Activated CD4-positive, CD25-positive, alpha-beta regulatory T cell (primary cell): Measurements from ENCODE around the gene DNLZ.

Experiments used
- DNase-seq, 4 experiments: peaks; one replicate each; lab custom pipeline; 2025; lab: John Stamatoyannopoulos, UW

Gene DNLZ

GRCh38 chr9:136343121-136343883, 20.2 kb downstream of the DNLZ start:
- DNase-seq: no peak

- peak in 1 of 4 experiments; percentile 32 for DNase-seq
Measured at GRCh38 chr9:136342181-136343120, 21.1 kb downstream of the DNLZ start.

DNA sequence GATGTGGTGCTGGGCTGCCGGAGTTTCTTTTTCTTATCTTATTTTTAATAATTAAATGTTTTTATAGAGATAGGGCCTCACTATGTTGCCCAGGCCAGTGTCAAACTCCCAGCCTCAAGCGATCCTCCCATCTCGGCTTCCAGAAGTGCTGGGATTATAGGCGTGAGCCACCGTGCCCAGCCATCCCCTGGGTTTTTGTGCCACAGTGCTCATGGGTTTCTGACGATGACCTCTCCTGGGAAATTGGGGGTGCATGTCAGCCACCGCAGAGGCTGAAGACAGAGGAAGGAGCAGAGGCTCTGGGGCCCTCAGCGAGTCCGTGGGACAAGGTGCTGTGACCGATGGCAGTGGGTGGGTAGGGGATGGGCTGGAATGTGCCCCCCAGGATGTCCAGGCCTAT, 21.8 kb downstream of the DNLZ start:
- DNase-seq: no peak

DNA sequence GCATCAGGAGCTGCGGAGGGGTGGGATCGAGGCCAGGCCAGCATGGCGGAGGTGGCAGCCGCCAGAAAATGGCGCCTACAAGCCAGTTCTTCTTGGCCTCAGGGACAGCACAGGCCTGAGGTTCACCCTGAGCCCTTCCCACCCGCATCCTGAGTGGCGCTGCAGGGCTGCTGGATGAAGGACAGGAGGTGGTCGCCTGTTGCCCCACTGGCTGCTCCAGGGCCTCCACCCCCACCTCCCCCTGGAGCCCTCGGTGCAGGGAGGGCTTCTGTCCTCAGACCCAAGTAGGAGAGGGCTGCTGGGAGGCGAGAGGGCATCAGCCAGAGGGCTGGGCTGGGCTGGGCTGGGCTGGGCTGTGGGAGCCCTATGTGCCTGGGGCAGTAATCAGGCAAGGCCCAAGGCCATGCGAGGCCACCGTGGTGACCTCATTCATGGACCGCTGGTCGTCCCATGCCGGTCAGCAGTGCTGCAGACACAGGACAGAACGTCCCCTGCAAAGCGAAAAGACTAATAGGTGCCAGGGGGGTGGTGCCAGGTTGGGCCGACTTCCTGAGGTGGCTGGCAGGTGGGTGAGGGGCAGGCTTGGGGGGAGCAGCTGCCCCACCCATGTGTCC, 22.4 kb downstream of the DNLZ start:
- no peak for DNase-seq

GRCh38 chr9:136340356-136341041, 23.0 kb downstream of the DNLZ start:
- no peak for DNase-seq

GRCh38 chr9:136339958-136340310, 23.6 kb downstream of the DNLZ start:
- no peak for DNase-seq

- no peak for DNase-seq
Measured at GRCh38 chr9:136339173-136339957, 24.2 kb downstream of the DNLZ start.

DNA sequence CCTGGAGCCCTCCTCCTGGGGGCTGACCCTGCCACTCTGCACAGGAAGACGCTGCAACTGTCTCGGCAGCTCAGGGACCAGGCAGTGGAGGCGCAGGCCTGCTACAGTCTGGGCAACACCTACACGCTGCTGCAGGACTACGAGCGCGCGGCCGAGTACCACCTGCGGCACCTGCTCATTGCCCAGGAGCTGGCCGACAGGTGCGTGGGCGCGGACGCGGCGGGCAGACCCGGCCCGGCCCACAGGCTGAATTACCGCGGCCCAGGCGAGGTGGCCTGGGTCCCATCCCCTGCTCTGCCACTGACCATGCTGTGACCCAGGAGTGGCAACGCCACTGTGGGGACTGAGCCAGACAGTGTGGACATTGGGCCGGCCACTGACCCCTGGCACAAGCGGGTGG, 25.0 kb downstream of the DNLZ start:
- DNase-seq: no peak

- no peak for DNase-seq
Measured at GRCh38 chr9:136337416-136338395, 25.8 kb downstream of the DNLZ start.

DNA sequence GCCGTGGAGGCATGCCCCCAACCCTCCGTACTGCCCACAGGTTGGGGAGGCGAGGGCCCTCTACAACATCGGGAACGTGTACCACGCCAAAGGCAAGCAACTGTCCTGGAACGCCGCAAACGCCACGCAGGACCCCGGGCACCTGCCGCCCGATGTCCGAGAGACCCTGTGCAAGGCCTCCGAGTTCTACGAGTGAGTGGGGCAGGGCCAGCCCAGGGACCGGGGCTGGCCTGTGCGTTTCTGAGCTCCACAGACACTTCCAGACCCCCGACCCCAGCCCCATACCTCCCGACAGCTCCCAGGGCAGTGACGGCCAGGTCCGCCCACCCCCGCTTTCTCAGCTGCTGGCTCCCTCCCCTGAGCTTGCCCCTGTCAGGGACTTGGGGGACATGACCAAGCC, 26.7 kb downstream of the DNLZ start:
- DNase-seq: no peak

DNA sequence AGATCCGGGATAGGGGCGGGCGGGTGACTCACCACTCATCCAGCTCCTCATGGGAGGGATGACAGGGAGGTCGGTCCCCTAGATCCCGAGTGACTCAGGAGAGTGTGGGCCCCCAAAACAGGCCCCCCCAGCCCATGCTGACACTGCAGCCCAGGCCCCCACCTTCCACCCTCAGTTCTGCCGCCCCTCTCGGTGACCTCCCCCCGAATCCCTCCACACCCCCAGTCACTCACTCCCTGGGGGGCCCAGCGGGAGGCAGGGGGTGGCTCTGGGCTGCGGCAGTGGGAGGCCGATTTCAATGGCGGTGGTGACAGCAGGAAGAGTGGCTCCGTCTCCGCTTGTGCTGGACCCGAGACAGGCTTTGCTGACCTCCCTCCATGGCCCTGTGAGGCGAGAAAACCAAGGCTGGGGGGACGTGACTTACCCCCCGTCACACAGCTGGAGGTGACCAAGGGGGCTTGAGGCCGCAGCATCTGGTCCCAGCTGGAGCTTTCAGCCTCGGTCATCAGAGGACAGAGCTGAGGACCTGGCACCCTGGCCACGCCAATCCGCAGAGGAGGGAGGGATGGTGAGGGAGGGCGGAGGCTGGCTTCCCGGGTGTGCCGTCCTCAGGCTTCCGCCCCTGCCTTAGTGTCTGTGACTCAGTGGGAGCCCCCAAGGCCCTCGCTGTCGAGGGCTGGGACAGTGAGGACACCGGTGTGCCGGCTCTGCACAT, 27.2 kb downstream of the DNLZ start:
- no peak for DNase-seq

DNA sequence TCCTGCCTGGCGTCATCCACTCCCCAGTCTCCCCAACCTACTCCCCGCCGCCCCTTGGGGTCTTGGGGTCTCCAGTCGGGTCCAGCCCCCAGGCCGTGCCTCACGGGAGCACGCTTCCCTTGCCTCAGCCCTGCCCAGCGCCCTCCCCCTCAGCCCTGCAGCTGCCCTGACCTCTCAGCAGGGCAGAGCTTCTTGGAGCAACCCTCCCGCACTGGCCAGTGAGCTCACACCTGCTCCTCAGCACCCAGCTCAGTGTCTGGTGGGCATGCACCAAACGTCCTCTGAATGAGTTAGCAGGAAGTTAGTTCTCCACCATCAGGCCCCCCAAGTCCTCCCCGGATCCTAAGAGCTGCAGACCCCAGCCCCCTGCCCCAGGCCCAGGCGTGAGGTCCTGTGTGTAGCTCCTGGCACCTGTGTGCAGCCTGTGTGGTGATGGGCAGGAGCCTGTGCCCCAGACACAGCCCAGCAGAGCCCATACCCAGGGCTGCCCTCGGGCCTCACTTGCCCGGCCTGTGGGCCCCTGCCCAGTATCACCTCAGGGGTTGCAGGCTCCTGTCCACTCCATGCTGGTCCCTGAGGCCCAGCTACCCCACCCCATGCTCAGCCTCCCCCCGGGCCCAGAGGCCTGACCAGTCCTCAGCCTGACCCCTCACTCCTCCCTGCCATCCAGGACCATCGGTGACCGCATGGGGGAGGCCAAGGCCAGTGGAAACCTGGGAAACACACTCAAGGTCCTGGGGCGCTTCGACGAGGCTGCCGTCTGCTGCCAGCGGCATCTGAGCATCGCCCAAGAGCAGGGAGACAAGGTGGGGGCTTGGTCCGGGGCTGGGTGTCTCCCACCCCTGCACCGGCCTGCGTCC, 28.0 kb downstream of the DNLZ start:
- DNase-seq: no peak

DNA sequence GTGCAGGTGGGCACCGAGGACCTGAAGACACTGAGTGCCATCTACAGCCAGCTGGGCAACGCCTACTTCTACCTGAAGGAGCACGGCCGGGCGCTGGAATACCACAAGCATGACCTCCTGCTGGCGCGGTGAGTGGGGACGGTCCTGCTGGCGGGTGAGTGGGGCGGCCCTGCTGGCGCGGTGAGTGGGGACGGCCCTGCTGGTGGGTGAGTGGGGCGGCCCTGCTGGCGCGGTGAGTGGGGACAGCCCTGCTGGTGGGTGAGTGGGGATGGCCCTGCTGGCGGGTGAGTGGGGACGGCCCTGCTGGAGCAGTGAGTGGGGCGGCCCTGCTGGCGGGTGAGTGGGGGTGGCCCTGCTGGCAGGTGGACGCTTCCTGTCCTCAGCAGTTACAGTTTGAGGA, 29.0 kb downstream of the DNLZ start:
- no peak for DNase-seq

DNA sequence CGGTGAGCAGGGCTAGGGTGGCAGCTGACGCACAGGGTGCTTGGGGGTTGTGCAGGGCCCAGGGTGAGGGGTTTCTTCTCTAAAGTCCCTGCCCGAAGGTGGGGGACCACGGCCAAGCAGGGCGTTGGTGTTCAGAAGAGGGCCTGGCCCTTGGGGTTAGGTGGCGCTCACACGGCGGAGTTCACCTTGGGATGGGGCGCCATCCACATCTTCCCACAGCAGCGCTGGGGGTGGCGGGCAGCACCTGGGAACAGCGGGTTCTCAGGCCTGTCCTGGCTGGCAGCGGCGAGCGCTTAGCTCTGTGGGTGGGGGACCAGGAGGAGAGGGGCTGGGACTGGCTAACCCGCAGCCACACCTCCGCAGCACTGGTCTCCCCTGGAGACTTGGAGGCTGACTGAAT, 30.1 kb downstream of the DNLZ start:
- no peak for DNase-seq

GRCh38 chr9:136333045-136333444, 30.5 kb downstream of the DNLZ start:
- DNase-seq: no peak

DNA sequence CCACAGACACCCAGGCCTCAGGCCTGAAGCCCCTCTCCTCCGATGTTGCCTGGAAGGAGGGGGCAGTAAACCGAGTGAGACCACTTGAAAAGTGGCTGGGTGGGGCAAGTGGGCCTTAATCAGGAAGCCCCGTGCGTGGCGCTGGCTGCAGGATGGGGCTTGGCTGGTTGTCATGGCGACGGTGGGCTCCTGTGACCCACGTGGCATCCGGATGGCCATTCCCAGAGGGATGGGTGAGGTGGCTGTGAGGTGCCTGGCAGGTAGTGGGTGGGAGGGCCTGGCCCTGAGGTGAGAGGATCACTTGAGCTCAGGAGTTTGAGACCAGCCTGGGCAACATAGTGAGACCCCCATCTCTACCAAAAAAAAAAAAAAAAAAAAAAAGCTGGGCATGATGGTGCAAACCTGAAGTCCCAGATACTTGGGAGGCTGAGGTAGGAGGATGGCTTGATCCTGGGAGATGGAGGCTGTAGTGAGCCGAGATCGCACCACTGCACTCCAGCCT, 31.0 kb downstream of the DNLZ start:
- DNase-seq: no peak

GRCh38 chr9:136331556-136332481, 31.7 kb downstream of the DNLZ start:
- no peak for DNase-seq
